ENCODE data around the gene TYK2.
"Not testable (repeated sequence)": the region's sequence is repeated elsewhere in the genome, so short reads cannot be mapped to it uniquely, and the experiment has no call there.

Gene TYK2

DNA sequence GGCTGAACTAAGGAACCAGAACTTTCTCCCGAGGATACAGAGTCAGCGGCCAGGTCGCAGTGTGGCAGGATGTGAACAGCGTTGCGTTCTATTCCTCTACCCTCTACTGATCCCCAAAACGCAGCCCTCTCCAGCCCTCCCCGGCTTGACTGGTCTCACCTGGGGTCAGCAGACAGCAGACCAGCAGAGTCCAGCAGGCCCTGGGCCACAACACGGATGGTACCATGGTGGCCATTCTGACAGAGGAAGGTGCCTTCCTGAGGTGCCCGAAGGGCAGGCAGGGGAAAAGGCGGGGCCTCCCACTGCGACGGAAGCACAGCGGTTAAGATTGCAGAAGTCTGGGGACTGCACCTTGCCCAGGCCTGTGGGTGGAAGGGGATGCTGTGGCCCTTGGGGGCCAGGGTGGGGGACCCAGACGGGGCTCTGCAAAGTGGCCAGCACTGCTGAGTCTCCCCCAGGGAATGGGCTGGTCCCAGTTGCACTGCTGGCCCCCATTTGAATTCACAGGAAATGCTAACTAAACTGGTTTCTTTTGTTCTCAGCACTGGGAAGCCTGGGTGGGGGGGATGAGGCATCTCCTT, 40.9 kb downstream of the TYK2 start, which contains the start of gene ICAM3:
Gene ICAM3 (minus strand): TSS at position 245 of the 581 bp plus-strand sequence. CDS start 10 bp downstream, at position 235.
- TF ChIP-seq, protein P1, sequence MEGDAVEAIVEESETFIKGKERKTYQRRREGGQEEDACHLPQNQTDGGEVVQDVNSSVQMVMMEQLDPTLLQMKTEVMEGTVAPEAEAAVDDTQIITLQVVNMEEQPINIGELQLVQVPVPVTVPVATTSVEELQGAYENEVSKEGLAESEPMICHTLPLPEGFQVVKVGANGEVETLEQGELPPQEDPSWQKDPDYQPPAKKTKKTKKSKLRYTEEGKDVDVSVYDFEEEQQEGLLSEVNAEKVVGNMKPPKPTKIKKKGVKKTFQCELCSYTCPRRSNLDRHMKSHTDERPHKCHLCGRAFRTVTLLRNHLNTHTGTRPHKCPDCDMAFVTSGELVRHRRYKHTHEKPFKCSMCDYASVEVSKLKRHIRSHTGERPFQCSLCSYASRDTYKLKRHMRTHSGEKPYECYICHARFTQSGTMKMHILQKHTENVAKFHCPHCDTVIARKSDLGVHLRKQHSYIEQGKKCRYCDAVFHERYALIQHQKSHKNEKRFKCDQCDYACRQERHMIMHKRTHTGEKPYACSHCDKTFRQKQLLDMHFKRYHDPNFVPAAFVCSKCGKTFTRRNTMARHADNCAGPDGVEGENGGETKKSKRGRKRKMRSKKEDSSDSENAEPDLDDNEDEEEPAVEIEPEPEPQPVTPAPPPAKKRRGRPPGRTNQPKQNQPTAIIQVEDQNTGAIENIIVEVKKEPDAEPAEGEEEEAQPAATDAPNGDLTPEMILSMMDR (IDR thresholded peaks at IDR 0.05; ENCODE audit: borderline replicate concordance, insufficient read depth, low read depth, low read length): no peak
- peak within 1 kb of the TSS; percentile 55 for H3K4me3 ChIP-seq (ENCODE audit: low read depth, low read length)

DNA sequence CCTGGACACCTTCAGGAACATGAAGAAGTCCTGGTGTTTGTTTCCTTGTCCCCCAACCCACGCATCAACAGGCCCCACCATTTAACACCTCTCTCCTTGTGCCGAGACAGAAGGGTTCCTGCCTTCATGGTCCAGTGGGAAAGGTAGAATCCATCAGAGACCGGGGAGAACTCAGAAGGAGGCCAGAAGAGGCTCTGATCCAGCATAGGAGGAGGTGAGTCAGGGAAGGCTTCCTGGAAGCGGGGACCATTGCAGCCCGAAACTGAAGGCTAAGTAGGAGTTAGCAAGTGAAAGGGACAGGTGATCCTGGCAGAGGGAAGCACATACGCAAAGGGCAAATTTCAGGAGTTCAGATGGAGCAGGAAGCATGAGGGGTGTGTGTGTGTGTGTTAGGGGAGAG, 41.4 kb downstream of the TYK2 start:
- H3K4me3 ChIP-seq (ENCODE audit: low read depth, low read length): peak overlapping the region; percentile 55
- TF ChIP-seq, protein P1 (IDR thresholded peaks at IDR 0.05; ENCODE audit: borderline replicate concordance, insufficient read depth, low read depth, low read length): no peak

- H3K4me3 ChIP-seq (ENCODE audit: low read depth, low read length): not testable (repeated sequence)
Measured at GRCh38 chr19:10336725-10337124, 43.6 kb downstream of the TYK2 start.

- no peak overlapping the region for H3K4me3 ChIP-seq (ENCODE audit: low read depth, low read length)
- TF ChIP-seq, protein P1 (IDR thresholded peaks at IDR 0.05; ENCODE audit: borderline replicate concordance, insufficient read depth, low read depth, low read length): no peak
Measured at GRCh38 chr19:10335352-10335985, 44.9 kb downstream of the TYK2 start.

- TF ChIP-seq, protein P1 (IDR thresholded peaks at IDR 0.05; ENCODE audit: borderline replicate concordance, insufficient read depth, low read depth, low read length): no peak
- H3K4me3 ChIP-seq (ENCODE audit: low read depth, low read length): no peak overlapping the region
Measured at GRCh38 chr19:10334588-10335351, 45.6 kb downstream of the TYK2 start.

DNA sequence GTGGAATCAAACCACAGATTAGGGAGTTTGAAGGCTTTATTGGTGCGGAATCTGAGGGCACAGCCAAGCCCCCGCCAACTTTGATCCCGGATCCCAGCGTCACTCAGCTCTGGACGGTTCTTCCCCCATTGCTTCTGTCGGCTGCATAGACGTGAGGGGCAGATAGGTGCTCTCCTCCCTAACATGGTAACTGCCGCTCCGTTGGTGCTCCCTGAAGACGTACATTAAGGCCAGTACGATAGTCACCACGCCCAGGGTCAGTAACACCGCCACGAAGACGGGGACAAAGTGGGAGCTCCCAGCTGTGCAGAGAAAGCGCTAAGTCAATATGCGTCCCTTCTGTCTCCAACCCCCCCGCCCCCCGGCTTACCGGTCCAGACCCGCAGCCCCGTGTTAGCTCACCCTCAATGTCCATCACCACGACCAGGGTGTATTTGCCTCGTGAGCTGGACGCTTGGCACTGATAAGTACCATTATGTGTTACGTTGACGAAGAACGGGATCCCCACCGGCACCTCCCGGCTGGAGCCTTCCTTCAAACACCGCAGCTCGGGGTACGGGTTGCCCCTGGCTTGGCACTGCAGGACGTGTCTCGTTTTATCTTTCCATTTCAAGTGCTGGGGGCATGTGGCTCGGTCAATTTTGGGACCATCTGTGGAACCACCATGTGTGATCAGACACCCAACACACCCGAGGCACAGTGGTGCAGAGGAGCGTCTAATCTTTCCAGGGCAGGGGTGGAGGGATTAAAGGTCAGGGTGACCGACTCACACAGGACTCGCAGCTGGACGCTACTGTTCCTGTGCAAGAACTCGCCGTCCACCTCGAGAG, 46.4 kb downstream of the TYK2 start:
- H3K4me3 ChIP-seq (ENCODE audit: low read depth, low read length): peak overlapping the region; percentile 64
- TF ChIP-seq, protein P1 (IDR thresholded peaks at IDR 0.05; ENCODE audit: borderline replicate concordance, insufficient read depth, low read depth, low read length): no peak

Measured in GM12875 (cell line).